Tibial nerve (tissue), 4 donors: ENCODE measurements around the gene IMPA2. TPM values are rescaled to one million over a fixed set of nuclear protein-coding genes. Genes with fewer than 3 reads are reported as not detected.
"Not testable (repeated sequence)": the region's sequence is repeated elsewhere in the genome, so short reads cannot be mapped to it uniquely, and the experiment has no call there.

Experiments used
- DNase-seq, 2 donors: peaks; one replicate each; pipeline ENCODE4 v3.0.0-alpha.2; 2019; ENCODE audit warnings: low spot score in 2 of 2
- H3K27ac ChIP-seq, 4 donors: fragments of 200-600 bp; sonication (generic) in 3 of 4; one replicate each; pipeline ENCODE4 v1.5.1; 2017 to 2019; ENCODE audit warnings: mild to moderate bottlenecking in 1 of 4
- H3K27me3 ChIP-seq, 2 donors: fragments of 200-600 bp; sonication (generic) in 1 of 2; one replicate each; pipeline versions ENCODE4 v1.5.1 to v1.6.0; 2017 to 2019
- H3K36me3 ChIP-seq, 3 donors: fragments of 200-600 bp; sonication (generic); one replicate each; pipeline ENCODE4 v1.5.1; 2018 to 2019
- H3K4me1 ChIP-seq, 4 donors: fragments of 200-600 bp; sonication (generic) in 3 of 4; one replicate each; pipeline ENCODE4 v1.5.1; 2017 to 2019
- H3K4me3 ChIP-seq, 4 donors: fragments of 200-600 bp; sonication (generic) in 3 of 4; one replicate each; pipeline ENCODE4 v1.5.1; 2017 to 2019; ENCODE audit warnings: mild to moderate bottlenecking in 1 of 4, moderate library complexity in 1 of 4
- H3K9me3 ChIP-seq, 4 donors: fragments of 200-600 bp; sonication (generic) in 3 of 4; one replicate each; pipeline ENCODE4 v1.5.1; 2017 to 2019
- EP300 ChIP-seq, 2 donors: sonication (generic); formaldehyde crosslinking; IDR thresholded peaks; one replicate each; pipeline ENCODE4 v1.6.1; 2017; ENCODE audit warnings: antibody characterized with exemption in 2 of 2, mild to moderate bottlenecking in 1 of 2
- POLR2A ChIP-seq, 2 donors: fragments of 450-650 bp; IDR thresholded peaks; one replicate each; pipeline ENCODE4 v1.6.1; 2017; ENCODE audit warnings: antibody characterized with exemption in 2 of 2, mild to moderate bottlenecking in 2 of 2, moderate library complexity in 2 of 2
- WGBS, 2 donors: methylation state at CpG; one replicate each; pipeline ENCODE4 v1.1.5; 2018; 5-methylcytosine and 5-hydroxymethylcytosine counted together
- total RNA-seq, 4 donors: library from RNA; depleted of rRNA; stranded (reverse); fragments of >200 nt; gene quantifications; one replicate each; pipeline ENCODE4 v1.1.0, GENCODE V29; 2016
- TF ChIP-seq, protein P1 (sequence below), 5 experiments: fragments of 200-600 bp in 3 of 5; fragments of 450-650 bp in 2 of 5; sonication (generic) in 3 of 5; IDR thresholded peaks; one replicate each; pipeline ENCODE4 v1.5.1; 2016 to 2019; ENCODE audit warnings: antibody characterized with exemption in 5 of 5, mild to moderate bottlenecking in 3 of 5, moderate library complexity in 2 of 5

Gene IMPA2
- total RNA-seq, 4 donors from 2014 or later = 12.7 to 62.4 (median 36.2) TPM

DNA sequence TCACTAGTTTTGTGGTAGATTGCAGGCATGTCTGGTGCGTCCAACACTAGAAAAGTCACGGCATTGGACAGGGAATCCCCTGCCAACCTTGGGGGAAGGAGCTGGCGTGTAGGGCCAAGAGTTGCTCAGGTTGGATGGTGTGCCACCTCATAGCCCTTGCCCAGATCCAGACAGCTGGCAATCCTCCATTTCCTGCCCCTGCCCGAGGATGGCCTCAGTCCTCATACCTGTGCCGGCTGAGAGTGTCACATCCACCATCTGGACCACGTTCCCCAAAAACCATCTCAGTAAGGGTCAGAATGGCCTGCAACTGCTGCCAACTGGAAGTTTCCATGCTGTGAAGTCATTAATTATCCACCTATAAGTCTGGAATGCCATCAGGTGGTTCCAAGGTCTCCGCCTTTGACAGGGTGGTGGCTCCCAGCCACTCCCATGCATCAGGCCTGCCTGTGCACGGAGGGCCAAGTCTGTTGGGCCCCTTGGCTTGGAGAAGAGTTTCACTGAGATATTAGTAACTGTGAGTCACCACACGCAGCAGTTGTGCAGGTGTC is 55.0 kb downstream of the IMPA2 start:
- peaks cover 0 to 20% (median 3%) of the 10 kb centered on the region in 4 donors for H3K4me1 ChIP-seq
- 80 to 90% methylated on average over 7 of the region's 9 CpGs for WGBS, 2 donors
- no peak overlapping the region for H3K27ac ChIP-seq
- no peak overlapping the region for H3K4me3 ChIP-seq
- no peaks in the 10 kb centered on the region for H3K36me3 ChIP-seq
- DNase-seq = no peak
- no peak for TF ChIP-seq POLR2A (IDR thresholded peaks at IDR 0.05)
- TF ChIP-seq EP300 (IDR thresholded peaks at IDR 0.05) = no peak
- TF ChIP-seq, protein P1, sequence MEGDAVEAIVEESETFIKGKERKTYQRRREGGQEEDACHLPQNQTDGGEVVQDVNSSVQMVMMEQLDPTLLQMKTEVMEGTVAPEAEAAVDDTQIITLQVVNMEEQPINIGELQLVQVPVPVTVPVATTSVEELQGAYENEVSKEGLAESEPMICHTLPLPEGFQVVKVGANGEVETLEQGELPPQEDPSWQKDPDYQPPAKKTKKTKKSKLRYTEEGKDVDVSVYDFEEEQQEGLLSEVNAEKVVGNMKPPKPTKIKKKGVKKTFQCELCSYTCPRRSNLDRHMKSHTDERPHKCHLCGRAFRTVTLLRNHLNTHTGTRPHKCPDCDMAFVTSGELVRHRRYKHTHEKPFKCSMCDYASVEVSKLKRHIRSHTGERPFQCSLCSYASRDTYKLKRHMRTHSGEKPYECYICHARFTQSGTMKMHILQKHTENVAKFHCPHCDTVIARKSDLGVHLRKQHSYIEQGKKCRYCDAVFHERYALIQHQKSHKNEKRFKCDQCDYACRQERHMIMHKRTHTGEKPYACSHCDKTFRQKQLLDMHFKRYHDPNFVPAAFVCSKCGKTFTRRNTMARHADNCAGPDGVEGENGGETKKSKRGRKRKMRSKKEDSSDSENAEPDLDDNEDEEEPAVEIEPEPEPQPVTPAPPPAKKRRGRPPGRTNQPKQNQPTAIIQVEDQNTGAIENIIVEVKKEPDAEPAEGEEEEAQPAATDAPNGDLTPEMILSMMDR (IDR thresholded peaks at IDR 0.05) = no peak
- H3K9me3 ChIP-seq = no peaks in the 10 kb centered on the region
- no peaks in the 10 kb centered on the region for H3K27me3 ChIP-seq

DNA sequence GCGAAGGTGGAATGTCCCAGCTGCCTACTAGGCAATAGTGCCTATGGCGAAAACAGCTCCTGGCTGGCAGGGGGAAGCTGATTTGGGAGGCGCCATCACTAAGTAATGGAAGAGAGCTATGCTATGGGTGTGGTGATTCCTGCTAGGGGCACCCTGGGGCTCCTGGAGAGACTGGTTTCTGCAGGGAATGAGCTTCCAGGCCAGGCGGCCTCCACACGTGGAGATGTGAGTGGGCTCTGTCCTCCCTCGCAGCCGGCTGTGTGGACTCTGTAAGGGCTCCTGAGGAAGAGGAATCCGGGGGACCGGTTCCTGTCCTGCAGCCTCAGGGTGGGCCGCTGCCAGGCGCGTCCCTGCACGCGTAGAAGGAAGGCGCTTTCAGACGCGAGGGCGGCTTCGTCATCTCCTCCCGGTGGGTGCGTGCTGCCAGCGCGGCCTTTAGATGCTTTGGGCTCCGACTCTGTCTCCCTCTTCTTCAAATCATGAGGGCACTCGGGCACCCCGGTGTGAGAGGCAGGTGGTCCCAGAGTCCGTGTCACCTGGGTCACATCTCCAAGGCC is 56.9 kb downstream of the IMPA2 start:
- 46 to 95% methylated on average over 3 to 10 of the region's 27 CpGs for WGBS, 2 donors
- DNase-seq = no peak

GRCh38 chr18:12038639-12039539 is 57.6 kb downstream of the IMPA2 start:
- H3K27ac ChIP-seq = peak overlapping the region in 2 of 4 donors; percentile 65 to 66
- H3K4me3 ChIP-seq = peak overlapping the region; percentile 40 to 63 (median 56)
- TF ChIP-seq EP300 (IDR thresholded peaks at IDR 0.05) (peak in 1 of 2 donors; percentile 72), POLR2A (IDR thresholded peaks at IDR 0.05) (no peak)
- TF ChIP-seq, protein P1 (IDR thresholded peaks at IDR 0.05) = peak; percentile 98 to 99 (median 98)
- H3K9me3 ChIP-seq = no peaks in the 10 kb centered on the region
- H3K36me3 ChIP-seq = no peaks in the 10 kb centered on the region
- H3K4me1 ChIP-seq = peaks cover 0 to 9% (median 3%) of the 10 kb centered on the region in 4 donors
- peak; percentile 76 to 84 for DNase-seq
- no peaks in the 10 kb centered on the region for H3K27me3 ChIP-seq
- 2% methylated on average over 42 to 66 of the region's 74 CpGs for WGBS, 2 donors

More for the DNA sequence above, 56.9 kb downstream of the IMPA2 start:
- Histone ChIP-seq H3K9me3 (no peaks in the 10 kb centered on the region), H3K4me1 (peaks cover 0 to 9% (median 3%) of the 10 kb centered on the region in 4 donors), H3K4me3 (peak overlapping the region; percentile 40 to 63 (median 56)), H3K27me3 (no peaks in the 10 kb centered on the region), H3K27ac (peak overlapping the region in 2 of 4 donors; percentile 65 to 66), H3K36me3 (no peaks in the 10 kb centered on the region)
- TF ChIP-seq, protein P1 (IDR thresholded peaks at IDR 0.05) = no peak
- TF ChIP-seq POLR2A (IDR thresholded peaks at IDR 0.05) = no peak
- TF ChIP-seq EP300 (IDR thresholded peaks at IDR 0.05) = no peak

- H3K27ac ChIP-seq, H3K4me1 ChIP-seq, DNase-seq, H3K4me3 ChIP-seq, H3K36me3 ChIP-seq, H3K9me3 ChIP-seq, H3K27me3 ChIP-seq: not testable (repeated sequence)
- 75 to 76% methylated on average over 6 of the region's 6 CpGs for WGBS, 2 donors
Measured at GRCh38 chr18:12039540-12039930, 58.2 kb downstream of the IMPA2 start.

- H3K4me1 ChIP-seq = peaks cover 0 to 9% (median 3%) of the 10 kb centered on the region in 4 donors
- TF ChIP-seq EP300 (IDR thresholded peaks at IDR 0.05) = no peak
- TF ChIP-seq, protein P1 (IDR thresholded peaks at IDR 0.05) = no peak
- TF ChIP-seq POLR2A (IDR thresholded peaks at IDR 0.05) = no peak
- no peaks in the 10 kb centered on the region for H3K9me3 ChIP-seq
- no peak overlapping the region for H3K27ac ChIP-seq
- DNase-seq = no peak
- WGBS, 2 donors = 60 to 67% methylated on average over 5 of the region's 5 CpGs
- no peaks in the 10 kb centered on the region for H3K27me3 ChIP-seq
- no peak overlapping the region for H3K4me3 ChIP-seq
- H3K36me3 ChIP-seq = no peaks in the 10 kb centered on the region
Measured at GRCh38 chr18:12041561-12041960, 60.3 kb downstream of the IMPA2 start.
